T-helper 2 cell treated with Interferon-gamma antibody and Interleukin-4, amounts not matched to agents 100 ng/mL and 5 ng/mL, for 36 hours (primary cell): ENCODE measurements around the gene FSTL5. TPM values are rescaled to one million over a fixed set of nuclear protein-coding genes. Genes with fewer than 3 reads are reported as not detected.

ENCODE experiments used
- intact Hi-C: fragments of 100-400 bp; cut with micrococcal nuclease; formaldehyde crosslinking; loops from one replicate; pipeline ENCODE4 v1.15.1; 2023
- total RNA-seq: library from RNA; stranded (reverse); gene quantifications from 2 replicates; pipeline ENCODE4 v1.2.3, GENCODE V29; 2022

The FSTL5 gene
- total RNA-seq, 1 donor from 2014 or later, result not detected

DNA sequence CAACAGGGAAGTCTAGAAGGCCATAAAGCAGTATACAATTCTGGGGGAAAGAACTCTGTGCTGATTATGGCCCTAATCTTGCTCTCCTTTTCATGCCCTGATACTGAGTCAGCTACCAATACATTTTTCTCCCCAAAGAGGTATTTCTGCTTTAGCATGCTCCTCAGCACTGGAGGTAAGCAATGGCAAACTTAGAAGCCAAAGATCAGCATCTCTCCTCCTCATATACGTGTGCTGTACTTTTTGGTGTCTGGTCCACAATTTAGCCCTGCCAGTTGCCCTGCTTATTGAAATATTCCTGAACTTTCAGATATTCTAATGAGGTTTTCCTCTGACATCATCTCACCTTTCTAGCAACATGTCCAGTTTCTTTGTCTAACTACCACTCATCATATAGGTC, 226.2 kb downstream of the FSTL5 start:
- intact Hi-C loops, result no loop called here

- intact Hi-C loops, result no loop called here
Observed at GRCh38 chr4:161936625-161937550, 226.9 kb downstream of the FSTL5 start.

DNA sequence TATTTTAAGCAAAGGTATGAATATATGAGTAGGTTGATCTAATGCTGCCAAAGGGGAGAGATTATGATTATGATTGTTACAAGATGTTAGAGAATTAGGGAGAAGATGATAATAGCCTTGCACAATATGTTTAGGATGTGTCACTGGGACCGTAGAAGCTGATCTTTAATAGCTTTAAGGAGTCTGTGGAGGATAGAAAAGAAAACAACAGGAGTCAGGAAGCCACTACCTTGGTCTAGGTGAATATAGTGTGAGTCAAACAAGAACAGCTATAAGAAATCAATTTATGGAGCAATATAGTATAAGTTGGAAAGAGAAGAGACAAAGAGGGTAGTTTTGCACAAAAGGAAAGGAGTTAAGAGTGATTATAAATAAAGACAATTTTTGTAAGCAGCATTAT, 232.7 kb downstream of the FSTL5 start:
- intact Hi-C loops, result no loop called here

DNA sequence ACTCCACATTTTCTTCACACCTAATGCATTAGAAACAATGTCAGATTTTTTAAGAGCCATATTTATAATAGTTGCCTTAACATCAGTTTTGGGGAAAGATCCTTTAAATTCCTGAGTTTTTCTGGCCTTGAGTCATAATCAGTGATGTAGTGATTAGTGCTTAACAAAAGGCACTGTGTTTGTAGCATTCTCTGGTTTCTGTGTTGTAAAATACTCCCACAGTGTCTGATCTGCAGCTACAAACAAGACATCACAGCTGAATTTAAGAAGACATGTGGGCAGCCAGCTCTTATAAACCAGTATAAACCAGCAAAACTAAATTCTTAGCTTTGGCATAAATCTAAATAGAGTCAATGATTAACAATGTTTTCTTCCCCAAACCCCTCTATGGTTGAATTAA, 233.8 kb downstream of the FSTL5 start:
- intact Hi-C loops, result no loop called here

GRCh38 chr4:161926033-161926828, 237.6 kb downstream of the FSTL5 start:
- intact Hi-C loops, result no loop called here

DNA sequence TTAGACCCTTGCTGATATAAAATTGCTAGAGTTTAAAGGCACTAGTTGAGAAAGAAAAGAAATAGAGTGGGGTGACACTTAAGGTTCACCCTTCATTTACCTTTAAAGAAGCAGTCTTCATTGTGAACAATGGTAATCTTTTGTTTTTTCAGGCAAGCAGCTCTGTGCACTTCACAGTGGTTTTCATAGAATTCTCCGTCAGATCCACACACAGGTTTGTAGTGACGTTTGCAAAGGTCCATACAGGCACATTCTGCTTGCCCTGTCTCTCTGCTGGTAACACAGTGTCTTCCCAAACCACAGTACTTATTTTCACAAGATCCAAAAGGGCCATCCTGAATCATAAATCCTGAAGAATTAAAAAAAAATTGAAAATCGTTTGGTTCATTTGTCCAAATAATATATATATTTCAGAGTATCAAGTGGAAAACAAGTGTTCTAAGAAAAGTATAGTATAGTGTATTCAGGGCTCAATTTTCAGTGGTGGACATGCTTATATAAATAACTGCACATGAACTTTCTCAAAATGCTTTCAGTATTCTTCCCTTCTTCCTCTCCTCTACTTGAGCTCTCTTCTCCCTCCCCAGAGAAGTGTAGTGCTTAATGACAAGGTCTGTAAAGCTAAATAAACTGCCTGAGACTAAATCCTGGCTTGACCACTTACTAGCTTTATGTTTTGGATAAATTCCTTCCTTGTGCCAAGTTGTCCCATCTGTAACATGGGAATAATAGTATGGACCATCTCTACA, 243.3 kb downstream of the FSTL5 start:
- intact Hi-C loops, result no loop called here

GRCh38 chr4:161919442-161920220, 244.2 kb downstream of the FSTL5 start:
- intact Hi-C loops, result no loop called here

- intact Hi-C loops, result no loop called here
Observed at GRCh38 chr4:161916035-161916434, 247.8 kb downstream of the FSTL5 start.

- intact Hi-C loops, result no loop called here
Observed at GRCh38 chr4:161907590-161907955, 256.2 kb downstream of the FSTL5 start.

- intact Hi-C loops, result no loop called here
Observed at GRCh38 chr4:161906836-161907589, 256.8 kb downstream of the FSTL5 start.

- intact Hi-C loops, result no loop called here
Observed at GRCh38 chr4:161900110-161900509, 263.7 kb downstream of the FSTL5 start.

DNA sequence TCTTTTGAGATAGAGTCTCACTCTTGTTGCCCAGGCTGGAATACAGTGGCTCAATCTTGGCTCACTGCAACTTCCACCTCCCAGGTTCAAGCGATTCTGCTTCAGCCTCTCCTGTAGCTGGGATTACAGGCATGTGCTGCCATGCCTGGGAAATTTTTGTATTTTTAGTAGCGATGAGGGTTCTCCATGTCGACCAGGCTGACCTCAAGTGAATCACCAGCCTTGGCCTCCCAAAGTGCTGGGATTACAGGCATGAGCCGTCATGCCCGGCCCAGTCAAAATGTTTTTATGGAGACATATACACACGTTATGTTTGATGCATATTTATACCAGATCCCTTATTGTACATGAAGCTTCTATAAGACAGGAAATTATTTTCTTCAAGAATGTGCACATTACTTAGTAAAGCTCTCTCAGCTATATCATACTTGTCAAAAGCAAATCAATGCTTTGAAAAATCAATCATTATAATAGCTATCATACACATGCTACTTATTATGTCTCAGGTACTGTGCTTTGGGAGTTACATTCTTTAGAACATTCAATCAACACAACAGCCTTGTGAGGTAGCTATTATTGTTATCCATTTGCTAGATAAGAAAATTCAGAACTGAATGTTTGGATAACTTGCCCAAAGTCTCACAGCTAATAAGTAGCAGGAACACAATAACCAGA, 269.2 kb downstream of the FSTL5 start:
- intact Hi-C loops, result no loop called here

GRCh38 chr4:161894014-161894413, 269.8 kb downstream of the FSTL5 start:
- intact Hi-C loops, result no loop called here

GRCh38 chr4:161893566-161893965, 270.2 kb downstream of the FSTL5 start:
- intact Hi-C loops, result no loop called here

DNA sequence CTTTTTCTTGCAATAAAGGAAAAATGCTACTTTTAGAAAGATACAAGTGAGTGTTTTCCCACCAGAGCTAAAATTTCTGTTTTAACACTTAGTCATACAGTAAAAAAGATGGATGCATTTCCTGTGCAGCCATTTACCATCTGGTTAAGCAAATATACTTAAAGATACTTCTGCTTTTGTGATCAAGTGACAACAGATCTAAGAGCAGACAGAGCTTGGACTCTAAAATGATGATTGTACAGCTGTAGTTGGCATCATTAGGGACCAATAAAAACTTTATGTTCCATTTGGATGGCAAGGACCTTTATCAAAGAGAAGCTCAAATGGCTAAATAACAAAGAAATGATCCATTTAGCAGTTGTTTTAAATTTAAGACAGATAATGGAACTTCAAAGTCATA, 270.8 kb downstream of the FSTL5 start:
- intact Hi-C loops, result no loop called here

GRCh38 chr4:161883157-161883556, 280.6 kb downstream of the FSTL5 start:
- intact Hi-C loops, result no loop called here

GRCh38 chr4:161881370-161881769, 282.4 kb downstream of the FSTL5 start:
- intact Hi-C loops, result no loop called here

GRCh38 chr4:161869511-161869910, 294.3 kb downstream of the FSTL5 start:
- intact Hi-C loops, result no loop called here

GRCh38 chr4:161856711-161857326, 307.0 kb downstream of the FSTL5 start:
- intact Hi-C loops, result no loop called here
